Activated T-helper 1 cell treated with anti-CD3 and anti-CD28 coated beads, Interleukin-2, amount 50 U/mL, for 16 hours (primary cell): ENCODE measurements around the gene COQ10B.
"Not testable (repeated sequence)": the region's sequence is repeated elsewhere in the genome, so short reads cannot be mapped to it uniquely, and the experiment has no call there.

ENCODE experiments used
- DNase-seq, 2 donors: peaks; one replicate each; pipeline ENCODE4 v3.0.0-alpha.2; 2020; ENCODE audit warnings: low read depth in 1 of 2, low spot score in 1 of 2

COQ10B gene

GRCh38 chr2:197453123-197453913, at the start of gene COQ10B:
Gene COQ10B, plus strand, starts transcription at chr2:197453552. Its CDS starts 9 bp downstream, at chr2:197453561.
- DNase-seq = peak; percentile 92 to 98

- no peak for DNase-seq
Observed at GRCh38 chr2:197405582-197405981, 47.8 kb upstream of the COQ10B start.

GRCh38 chr2:197414039-197414438, 39.3 kb upstream of the COQ10B start:
- DNase-seq = no peak

DNA sequence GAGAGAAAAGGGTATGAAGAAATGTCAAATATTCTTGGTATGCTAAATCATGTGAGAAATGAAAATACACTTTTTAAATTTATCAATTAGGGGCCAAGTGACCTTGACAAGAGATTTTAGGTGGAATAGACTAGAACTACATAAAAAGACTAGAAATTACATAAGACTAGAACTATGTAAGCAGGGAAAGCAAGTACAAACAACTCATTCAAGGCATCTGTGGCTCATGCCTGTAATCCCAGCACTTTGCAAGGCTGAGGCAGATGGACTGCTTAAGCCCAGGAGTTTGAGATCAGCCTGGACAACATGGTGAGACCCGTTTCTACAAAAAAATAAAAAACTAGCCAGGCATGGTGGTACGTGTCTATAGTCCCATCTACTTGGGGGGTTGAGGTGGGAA, 38.8 kb upstream of the COQ10B start:
- DNase-seq = no peak

DNA sequence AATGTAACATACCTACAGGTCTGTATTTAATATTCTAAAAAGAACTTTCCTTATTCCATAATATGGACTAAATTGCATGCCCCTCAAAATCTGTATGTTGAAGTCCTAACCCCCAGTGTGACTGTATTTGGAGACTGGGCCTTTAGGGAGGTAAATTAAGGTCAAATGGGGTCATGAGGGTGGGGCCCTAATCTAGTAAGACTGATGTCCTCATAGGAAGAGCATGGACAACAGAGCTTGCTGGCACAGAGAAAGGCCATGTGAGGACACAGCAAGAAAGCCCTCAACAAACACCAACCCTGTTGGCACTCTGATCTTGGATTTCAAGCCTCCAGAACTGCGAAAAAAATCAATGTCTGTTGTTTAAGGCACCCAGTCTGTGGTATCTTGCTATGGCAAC, 37.1 kb upstream of the COQ10B start:
- no peak for DNase-seq

DNA sequence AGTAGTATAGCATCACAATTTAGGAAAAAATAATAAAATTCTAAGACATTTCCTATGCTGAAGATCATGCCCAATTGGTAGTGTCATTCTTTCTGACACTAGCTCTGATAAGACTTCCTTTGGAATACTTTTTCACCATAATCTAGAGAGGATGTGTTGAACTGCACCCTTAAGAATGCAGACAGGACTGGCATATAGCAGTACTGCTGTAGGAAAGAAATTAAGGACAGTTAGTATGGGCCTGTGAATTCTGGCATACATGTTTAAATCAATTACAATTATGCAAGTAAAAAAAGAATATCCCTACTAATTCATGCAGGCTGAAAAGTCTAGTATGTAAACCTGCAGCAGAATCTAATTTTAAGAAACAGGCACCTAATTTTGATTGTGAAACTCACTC, 33.9 kb upstream of the COQ10B start:
- DNase-seq = no peak

GRCh38 chr2:197423307-197423706, 30.0 kb upstream of the COQ10B start:
- no peak for DNase-seq

DNA sequence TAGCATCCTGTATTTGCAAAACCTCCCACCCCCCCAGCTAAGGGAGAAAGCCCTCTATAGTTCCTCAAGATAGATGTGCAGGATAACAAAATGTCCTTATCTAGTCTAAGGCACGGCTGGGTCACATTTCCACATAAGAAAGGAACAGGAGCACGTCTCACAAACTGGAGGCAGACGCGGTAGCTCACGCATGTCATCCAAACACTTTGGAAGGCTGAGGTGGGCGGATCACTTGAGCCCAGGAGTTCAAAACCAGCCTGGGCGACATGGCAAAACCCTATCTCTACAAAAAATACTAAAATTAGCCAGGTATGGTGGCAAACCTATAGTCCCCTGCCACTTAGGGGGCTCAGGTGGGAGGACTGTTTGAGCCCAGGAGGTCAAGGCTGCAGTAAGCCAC, 27.8 kb upstream of the COQ10B start:
- DNase-seq = no peak

DNA sequence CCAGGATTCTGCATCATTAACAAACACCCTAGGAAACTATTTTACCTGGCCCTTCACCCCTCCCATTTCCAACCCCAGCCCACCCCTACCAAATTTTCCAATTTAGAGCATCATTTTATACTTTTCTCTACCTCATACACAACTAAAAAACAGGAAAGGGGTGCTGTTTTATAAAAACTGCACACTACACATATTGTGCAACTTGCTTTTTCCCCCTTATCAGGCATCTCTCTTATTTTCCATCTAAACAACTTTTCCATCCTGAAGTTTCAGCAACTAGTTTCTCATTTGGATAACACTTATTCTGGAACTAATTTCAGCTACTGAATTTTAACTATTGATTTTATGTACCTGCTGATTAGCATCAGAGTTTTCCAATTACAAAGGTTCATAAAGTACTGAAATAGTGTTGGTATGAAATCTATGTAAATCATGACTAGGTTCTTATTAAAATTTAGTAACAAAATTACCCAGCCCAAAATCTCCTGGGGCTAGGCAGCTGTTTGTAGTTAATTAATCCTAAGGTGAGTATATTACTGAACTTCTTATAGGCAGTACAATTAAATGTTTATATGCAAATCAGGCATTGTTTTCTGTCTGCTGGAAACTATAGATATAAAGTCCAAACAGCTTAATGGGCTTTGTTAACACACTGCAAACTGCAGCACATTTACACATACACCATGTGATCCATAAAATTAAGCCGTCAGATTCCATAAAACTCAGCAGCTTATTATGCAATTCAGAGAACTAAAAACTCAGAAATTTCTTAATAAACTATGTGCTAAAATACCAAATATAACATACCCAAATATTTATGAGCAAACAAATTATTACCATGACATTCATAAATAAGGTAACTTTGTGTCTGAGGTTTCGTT, 26.4 kb upstream of the COQ10B start:
- DNase-seq = no peak

GRCh38 chr2:197427986-197428385, 25.4 kb upstream of the COQ10B start:
- DNase-seq = no peak

- DNase-seq = no peak
Observed at GRCh38 chr2:197431858-197432257, 21.5 kb upstream of the COQ10B start.

- not testable (repeated sequence) for DNase-seq
Observed at GRCh38 chr2:197432527-197432926, 20.8 kb upstream of the COQ10B start.

DNA sequence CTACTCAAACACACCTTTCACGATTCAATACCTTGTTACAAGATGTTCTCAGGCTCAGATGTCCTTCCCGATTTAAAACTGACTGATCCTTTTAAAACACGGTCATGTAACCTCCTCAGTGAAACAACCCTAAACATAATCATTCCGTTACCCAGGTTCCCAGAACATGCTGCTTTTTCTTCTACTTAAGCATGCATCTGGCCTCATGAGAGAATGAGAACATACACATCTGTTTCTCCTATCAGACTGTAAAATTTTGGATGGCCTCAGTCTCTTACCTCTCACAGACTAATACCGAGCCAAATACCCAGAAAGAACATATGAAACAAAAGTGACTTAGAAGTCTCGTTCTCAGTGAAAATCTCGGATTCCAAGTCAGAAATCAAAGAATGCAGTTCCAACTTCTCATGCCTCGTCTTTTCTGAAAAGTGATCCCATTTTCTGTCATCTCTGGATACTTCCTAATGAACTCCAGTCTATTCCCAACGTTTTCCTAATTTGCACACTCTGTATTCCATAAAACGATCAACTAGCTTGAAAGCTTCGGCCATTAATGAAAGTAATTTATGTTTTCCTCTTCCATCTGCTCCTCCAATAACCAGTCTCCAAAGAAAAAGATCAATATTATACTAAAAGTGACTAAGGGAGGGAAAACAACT, 19.4 kb upstream of the COQ10B start:
- DNase-seq = no peak

- DNase-seq = peak; percentile 98 to 99
Observed at GRCh38 chr2:197434541-197435513, 18.5 kb upstream of the COQ10B start, which contains the start of gene SF3B1. Gene SF3B1, minus strand, starts transcription at chr2:197435028. Its CDS starts 29 bp downstream, at chr2:197434999.

DNA sequence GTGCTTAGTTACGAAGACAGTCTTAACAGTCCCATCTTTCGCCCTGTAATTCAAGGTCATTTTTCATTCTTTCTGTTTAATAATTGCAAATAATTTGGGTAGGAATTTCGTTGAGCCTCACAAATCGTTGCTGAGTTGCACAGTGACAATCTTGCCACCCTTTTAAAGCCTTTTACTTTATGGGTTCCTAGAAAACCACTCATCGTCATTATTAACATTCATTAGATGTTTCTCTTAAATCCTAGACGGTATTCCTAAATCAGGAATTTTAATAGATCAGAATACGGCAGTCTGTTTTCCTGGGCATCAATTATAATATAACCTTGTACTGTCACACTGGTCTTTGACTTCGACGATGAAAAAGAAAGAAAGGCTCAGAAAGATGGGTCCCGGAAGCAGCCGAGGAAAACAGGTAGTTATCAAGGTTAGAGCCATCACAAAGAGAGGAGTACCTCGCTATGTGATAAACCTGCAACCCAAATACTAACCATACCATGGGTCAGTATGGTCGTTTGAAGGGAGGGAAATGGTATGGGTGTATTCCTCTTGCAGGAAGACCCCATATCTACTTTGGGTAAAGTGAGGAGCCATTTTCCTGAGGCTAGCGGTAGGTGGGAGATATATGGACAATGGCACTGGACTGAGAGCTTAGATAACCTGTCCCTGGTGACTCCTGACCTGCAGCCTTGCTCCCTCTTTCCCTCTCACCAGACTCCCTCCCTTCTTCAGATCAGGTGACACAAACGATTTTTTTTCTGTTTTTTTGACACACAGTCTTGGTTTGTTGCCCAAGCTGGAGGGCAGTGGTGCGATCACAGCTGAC, 17.5 kb upstream of the COQ10B start:
- no peak for DNase-seq

- no peak for DNase-seq
Observed at GRCh38 chr2:197437380-197437779, 16.0 kb upstream of the COQ10B start.

DNA sequence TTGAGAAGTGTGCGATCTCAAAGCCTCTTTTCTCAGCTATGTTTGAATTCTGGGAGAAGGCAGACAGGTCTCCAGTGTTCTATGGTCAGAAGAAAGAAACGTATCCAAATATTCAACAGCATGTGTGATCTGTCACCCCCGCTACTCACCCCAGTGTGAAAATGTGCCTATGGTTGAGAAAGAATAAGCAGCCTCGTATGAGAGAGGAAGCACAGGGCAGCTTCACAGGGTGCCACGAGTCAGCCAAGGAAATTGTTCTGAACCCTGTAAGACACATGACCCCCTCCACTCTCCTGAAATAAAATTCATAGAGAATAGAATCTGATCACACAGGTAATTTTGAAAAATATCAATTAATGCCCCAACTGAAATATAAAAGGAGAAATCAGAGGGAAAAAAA, 10.5 kb upstream of the COQ10B start:
- no peak for DNase-seq

GRCh38 chr2:197445746-197446145, 7.6 kb upstream of the COQ10B start:
- no peak for DNase-seq

DNA sequence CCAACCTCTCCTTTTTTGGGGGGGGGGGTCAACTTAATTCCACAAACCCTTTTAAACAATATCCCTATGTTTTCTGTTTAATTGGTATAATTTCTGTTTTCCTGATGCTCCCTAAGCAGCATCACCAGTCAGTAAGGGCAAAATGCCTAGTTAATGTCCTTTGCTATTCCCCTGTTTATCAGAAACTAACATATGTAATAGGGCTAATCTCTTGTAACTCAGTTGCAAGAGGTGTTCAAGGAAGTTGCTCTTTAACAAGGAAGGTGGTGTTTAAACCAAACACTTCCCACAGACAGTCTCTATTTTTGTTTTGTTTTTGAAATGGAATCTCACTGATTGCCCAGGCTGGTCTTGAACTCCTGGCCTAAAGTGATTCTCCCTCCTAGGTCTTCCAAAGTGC, 6.5 kb upstream of the COQ10B start:
- DNase-seq = no peak

DNA sequence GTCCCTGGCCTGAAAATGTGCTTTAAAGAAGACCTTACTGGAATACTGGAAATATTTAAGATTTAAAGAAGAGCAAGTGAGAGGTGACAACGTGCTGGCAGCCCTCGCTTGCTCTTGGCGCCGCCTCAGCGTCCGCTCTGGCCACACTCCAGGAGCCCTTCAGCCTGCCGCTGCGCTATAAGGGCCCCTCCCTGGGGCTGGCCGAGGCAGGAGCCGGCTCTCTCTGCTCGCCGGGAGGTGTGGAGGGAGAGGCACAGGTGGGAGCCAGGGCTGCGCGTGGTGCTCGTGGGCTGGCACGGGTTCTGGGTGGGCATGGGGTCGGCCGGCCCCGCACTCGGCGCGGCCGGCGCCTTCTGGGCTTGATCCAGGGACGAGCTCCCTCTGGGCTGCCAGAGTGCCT, 2.9 kb upstream of the COQ10B start:
- no peak for DNase-seq
